HepG2 (cell line): ENCODE data around the gene SHROOM1. TPM values are rescaled to one million over a fixed set of nuclear protein-coding genes. Genes with fewer than 3 reads are reported as not detected.
A peak's percentile ranks its signal among the peaks of the same experiment; 100 is the strongest.

Source experiments
- ATF7 ChIP-seq, 2 experiments: fragments of 450-650 bp in 1 of 2; sonication (generic) in 1 of 2; formaldehyde crosslinking in 1 of 2; IDR thresholded peaks; 2 replicates each; pipeline versions ENCODE4 v1.4.0 to v1.6.1; 2016 to 2020; ENCODE audit warnings: antibody characterized with exemption in 1 of 2, mild to moderate bottlenecking in 1 of 2, missing genetic modification reagents in 1 of 2
- BRCA1 ChIP-seq: sonication (generic); formaldehyde crosslinking; IDR thresholded peaks from 2 replicates; pipeline ENCODE4 v1.4.0; 2020; ENCODE audit warnings: missing genetic modification reagents
- CAMTA2 ChIP-seq: sonication (generic); formaldehyde crosslinking; IDR thresholded peaks from 2 replicates; pipeline ENCODE4 v1.4.0; 2020; ENCODE audit warnings: mild to moderate bottlenecking, missing genetic modification reagents, borderline replicate concordance
- MXI1 ChIP-seq: IDR thresholded peaks from 3 replicates; pipeline ENCODE4 v1.6.1; 2012; ENCODE audit warnings: low read depth, low read length, inconsistent platforms, borderline replicate concordance
- RBM39 ChIP-seq: fragments of 200-400 bp; formaldehyde crosslinking; IDR thresholded peaks from one replicate; pipeline ENCODE4 v1.6.1; 2018; ENCODE audit warnings: antibody characterized with exemption, mild to moderate bottlenecking, low read depth, low read length; ENCODE audit not compliant: poor library complexity, severe bottlenecking
- SAP130 ChIP-seq: IDR thresholded peaks from 2 replicates; pipeline ENCODE4 v1.6.1; 2016; ENCODE audit warnings: low read depth
- SMC3 ChIP-seq: IDR thresholded peaks from 2 replicates; pipeline ENCODE4 v1.6.1; 2011; ENCODE audit warnings: low read length, improper control_type of control experiment
- SP2 ChIP-seq: sonication (generic); formaldehyde crosslinking; IDR thresholded peaks from 2 replicates; pipeline ENCODE4 v1.5.1; 2020; ENCODE audit warnings: mild to moderate bottlenecking, missing genetic modification reagents
- SUZ12 ChIP-seq: fragments of 150-350 bp; IDR thresholded peaks from 2 replicates; pipeline ENCODE4 v1.6.1; 2014; ENCODE audit warnings: low read depth, low read length
- YY1 ChIP-seq: IDR thresholded peaks from 2 replicates; pipeline ENCODE4 v1.6.1; 2011; ENCODE audit warnings: low read length, low read depth, moderate library complexity, mild to moderate bottlenecking; ENCODE audit not compliant: insufficient read depth, insufficient replicate concordance
- ZBTB46 ChIP-seq: sonication (generic); formaldehyde crosslinking; IDR thresholded peaks from 2 replicates; pipeline ENCODE4 v1.4.0; 2020; ENCODE audit warnings: mild to moderate bottlenecking, missing genetic modification reagents, borderline replicate concordance
- ZFP36L1 ChIP-seq: sonication (generic); formaldehyde crosslinking; IDR thresholded peaks from 2 replicates; pipeline ENCODE4 v1.8.0; 2022; ENCODE audit warnings: mild to moderate bottlenecking, missing genetic modification reagents, moderate library complexity
- ZNF260 ChIP-seq: sonication (generic); formaldehyde crosslinking; IDR thresholded peaks from 2 replicates; pipeline ENCODE4 v1.4.0; 2020; ENCODE audit warnings: missing genetic modification reagents, low read depth, mild to moderate bottlenecking, borderline replicate concordance
- ZNF382 ChIP-seq: sonication (generic); formaldehyde crosslinking; IDR thresholded peaks from 2 replicates; pipeline ENCODE4 v1.5.0; 2020; ENCODE audit warnings: missing genetic modification reagents, mild to moderate bottlenecking, borderline replicate concordance
- ZNF510 ChIP-seq: sonication (generic); formaldehyde crosslinking; IDR thresholded peaks from 2 replicates; pipeline ENCODE4 v1.4.0; 2020; ENCODE audit warnings: low read depth, mild to moderate bottlenecking, missing genetic modification reagents
- ZNF557 ChIP-seq: sonication (generic); formaldehyde crosslinking; IDR thresholded peaks from 2 replicates; pipeline ENCODE4 v1.4.0; 2020; ENCODE audit warnings: missing genetic modification reagents
- ZNF598 ChIP-seq: sonication (generic); formaldehyde crosslinking; IDR thresholded peaks from 2 replicates; pipeline ENCODE4 v1.5.1; 2020; ENCODE audit warnings: mild to moderate bottlenecking, missing genetic modification reagents, borderline replicate concordance
- ZNF737 ChIP-seq: sonication (generic); formaldehyde crosslinking; IDR thresholded peaks from 2 replicates; pipeline ENCODE4 v1.5.0; 2020; ENCODE audit warnings: missing genetic modification reagents, mild to moderate bottlenecking, borderline replicate concordance
- ZNF772 ChIP-seq: sonication (generic); formaldehyde crosslinking; IDR thresholded peaks from 2 replicates; pipeline ENCODE4 v1.5.0; 2020; ENCODE audit warnings: mild to moderate bottlenecking, missing genetic modification reagents
- ZNF775 ChIP-seq: sonication (generic); formaldehyde crosslinking; IDR thresholded peaks from 2 replicates; pipeline ENCODE4 v1.4.0; 2020; ENCODE audit warnings: missing genetic modification reagents, mild to moderate bottlenecking, moderate library complexity, borderline replicate concordance
- ZNF780A ChIP-seq: sonication (generic); formaldehyde crosslinking; IDR thresholded peaks from 2 replicates; pipeline ENCODE4 v1.8.0; 2022; ENCODE audit warnings: mild to moderate bottlenecking, missing genetic modification reagents, moderate library complexity
- ZNF788 ChIP-seq: sonication (generic); formaldehyde crosslinking; IDR thresholded peaks from 2 replicates; pipeline ENCODE4 v1.5.0; 2020; ENCODE audit warnings: mild to moderate bottlenecking, missing genetic modification reagents, borderline replicate concordance
- ZNF891 ChIP-seq: sonication (generic); formaldehyde crosslinking; IDR thresholded peaks from 2 replicates; pipeline ENCODE4 v1.5.0; 2020; ENCODE audit warnings: mild to moderate bottlenecking, missing genetic modification reagents
- polyA plus RNA-seq, 8 experiments: library from polyadenylated mRNA; depleted of rRNA in 3 of 8; stranded (reverse) in 7 of 8; unstranded in 1 of 8; fragments of >200 nt; fragmentation: Illumina TruSeq in 4 of 8; extraction: Trizol in 4 of 8; gene quantifications; 2 replicates each; pipeline versions ENCODE4 v1.2.1 to v1.2.3, GENCODE V29; 2011 to 2016; ENCODE audit warnings: low read depth in 4 of 8, missing spikeins in 1 of 8, mixed read lengths in 1 of 8; ENCODE audit not compliant: insufficient read depth in 1 of 8
- total RNA-seq, 5 experiments: library from RNA; depleted of rRNA; stranded (reverse); fragments of >200 nt; fragmentation: Illumina TruSeq; extraction: Trizol; gene quantifications; 2 replicates each; pipeline ENCODE4 v1.2.3, GENCODE V29; 2016; ENCODE audit warnings: low read depth in 1 of 5
- TF ChIP-seq, protein P1 (sequence below): sonication (generic); formaldehyde crosslinking; IDR thresholded peaks from 2 replicates; pipeline ENCODE4 v1.5.1; 2020; ENCODE audit warnings: mild to moderate bottlenecking, missing genetic modification reagents, moderate library complexity
- TF ChIP-seq, protein P2 (sequence below): sonication (generic); formaldehyde crosslinking; IDR thresholded peaks from 2 replicates; pipeline ENCODE4 v1.5.1; 2020; ENCODE audit warnings: missing genetic modification reagents, mild to moderate bottlenecking, borderline replicate concordance

SHROOM1 gene
- total and polyA plus RNA-seq, 2 of the 13 experiments (the other 11 are each of a cell fraction or from before 2014, with no cell fraction given) = 18.2 to 25.7 TPM

DNA sequence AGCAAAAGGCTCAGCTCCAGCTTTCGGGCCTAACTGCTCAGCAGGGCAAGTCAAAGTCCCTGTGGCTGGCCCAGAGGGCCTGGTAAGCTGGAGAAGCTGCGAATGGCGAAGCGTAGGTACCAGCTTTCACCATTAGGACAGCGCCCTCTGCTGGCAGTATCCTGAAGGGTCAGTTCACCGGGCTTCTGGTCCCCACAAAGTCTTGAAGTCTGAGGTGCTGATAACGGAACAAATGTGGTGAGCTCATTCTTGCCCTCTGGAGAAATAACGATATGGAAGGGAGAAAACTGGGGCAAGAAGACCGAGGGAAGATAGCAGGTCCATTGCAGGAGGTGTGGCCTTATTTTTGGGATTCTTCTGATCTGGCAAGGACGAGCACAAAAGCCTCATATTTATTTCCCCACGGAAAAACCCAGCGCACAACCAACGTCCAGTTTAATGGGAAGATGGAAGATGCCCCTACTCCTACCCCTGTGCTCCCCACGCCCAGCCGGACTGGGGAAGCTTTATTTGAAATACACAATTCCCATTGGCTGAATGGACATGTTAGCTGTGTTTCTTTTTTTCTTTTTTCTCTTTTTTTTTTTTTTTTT, 10.2 kb downstream of the SHROOM1 start (continued):
- TF ChIP-seq ZNF382 (CRISPR knock-in tag) = no peak
- peak; percentile 98 for TF ChIP-seq SMC3
- TF ChIP-seq ZNF780A = no peak
- no peak for TF ChIP-seq ZNF891 (CRISPR knock-in tag)
- no peak for TF ChIP-seq RBM39
- 0 out of 2 replicates have a peak, but pooled peaks have one; percentile 62 for TF ChIP-seq ZBTB46
- TF ChIP-seq, protein P1, sequence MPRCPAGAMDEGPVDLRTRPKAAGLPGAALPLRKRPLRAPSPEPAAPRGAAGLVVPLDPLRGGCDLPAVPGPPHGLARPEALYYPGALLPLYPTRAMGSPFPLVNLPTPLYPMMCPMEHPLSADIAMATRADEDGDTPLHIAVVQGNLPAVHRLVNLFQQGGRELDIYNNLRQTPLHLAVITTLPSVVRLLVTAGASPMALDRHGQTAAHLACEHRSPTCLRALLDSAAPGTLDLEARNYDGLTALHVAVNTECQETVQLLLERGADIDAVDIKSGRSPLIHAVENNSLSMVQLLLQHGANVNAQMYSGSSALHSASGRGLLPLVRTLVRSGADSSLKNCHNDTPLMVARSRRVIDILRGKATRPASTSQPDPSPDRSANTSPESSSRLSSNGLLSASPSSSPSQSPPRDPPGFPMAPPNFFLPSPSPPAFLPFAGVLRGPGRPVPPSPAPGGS (CRISPR knock-in tag) = no peak
- TF ChIP-seq ZNF598 (CRISPR knock-in tag) = 0 out of 2 replicates have a peak, but pooled peaks have one; percentile 36
- peak; percentile 33; the same call in 1 of the 3 replicates for TF ChIP-seq MXI1
- TF ChIP-seq ZNF557 (CRISPR knock-in tag) = no peak
- TF ChIP-seq BRCA1 (CRISPR knock-in tag) = peak; percentile 19; the same call in 1 of the 2 replicates
- TF ChIP-seq SAP130 (CRISPR knock-in tag) = peak; percentile 44
- TF ChIP-seq SP2 (CRISPR knock-in tag) = no peak
- peak; percentile 46; the same call in 1 of the 2 replicates for TF ChIP-seq ZNF788
- TF ChIP-seq CAMTA2 (CRISPR knock-in tag) = 0 out of 2 replicates have a peak, but pooled peaks have one; percentile 50
- TF ChIP-seq ZNF260 = no peak
- no peak for TF ChIP-seq ZFP36L1 (CRISPR knock-in tag)
- TF ChIP-seq ATF7 (IDR thresholded peaks at IDR 0.05) = no peak
- TF ChIP-seq ATF7 (CRISPR knock-in tag; IDR thresholded peaks at IDR 0.05) = 0 out of 2 replicates have a peak, but pooled peaks have one; percentile 30
- no peak for TF ChIP-seq ZNF737 (CRISPR knock-in tag)
- TF ChIP-seq, protein P2, sequence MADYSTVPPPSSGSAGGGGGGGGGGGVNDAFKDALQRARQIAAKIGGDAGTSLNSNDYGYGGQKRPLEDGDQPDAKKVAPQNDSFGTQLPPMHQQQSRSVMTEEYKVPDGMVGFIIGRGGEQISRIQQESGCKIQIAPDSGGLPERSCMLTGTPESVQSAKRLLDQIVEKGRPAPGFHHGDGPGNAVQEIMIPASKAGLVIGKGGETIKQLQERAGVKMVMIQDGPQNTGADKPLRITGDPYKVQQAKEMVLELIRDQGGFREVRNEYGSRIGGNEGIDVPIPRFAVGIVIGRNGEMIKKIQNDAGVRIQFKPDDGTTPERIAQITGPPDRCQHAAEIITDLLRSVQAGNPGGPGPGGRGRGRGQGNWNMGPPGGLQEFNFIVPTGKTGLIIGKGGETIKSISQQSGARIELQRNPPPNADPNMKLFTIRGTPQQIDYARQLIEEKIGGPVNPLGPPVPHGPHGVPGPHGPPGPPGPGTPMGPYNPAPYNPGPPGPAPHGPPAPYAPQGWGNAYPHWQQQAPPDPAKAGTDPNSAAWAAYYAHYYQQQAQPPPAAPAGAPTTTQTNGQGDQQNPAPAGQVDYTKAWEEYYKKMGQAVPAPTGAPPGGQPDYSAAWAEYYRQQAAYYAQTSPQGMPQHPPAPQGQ = no peak
- peak; percentile 57; the same call in 1 of the 2 replicates for TF ChIP-seq ZNF510 (CRISPR knock-in tag)
- TF ChIP-seq YY1 = peak; percentile 73
- TF ChIP-seq ZNF772 = 0 out of 2 replicates have a peak, but pooled peaks have one; percentile 32
- TF ChIP-seq SUZ12 = no peak
- no peak for TF ChIP-seq ZNF775 (CRISPR knock-in tag)
